ENCODE measurements around the gene CUL3.

GRCh38 chr2:224469374-224469964 is 115.7 kb downstream of the CUL3 start:
- TF ChIP-seq CTCF (IDR thresholded peaks at IDR 0.05; ENCODE audit: insufficient read depth, low read length): no peak
- TF ChIP-seq POLR2AphosphoS5 (IDR thresholded peaks at IDR 0.05; ENCODE audit: low read depth): no peak
